ENCODE data around the gene ZNF197. TPM values are rescaled to one million over a fixed set of nuclear protein-coding genes. Genes with fewer than 3 reads are reported as not detected.
"Not testable (repeated sequence)": the region's sequence is repeated elsewhere in the genome, so short reads cannot be mapped to it uniquely, and the experiment has no call there.

ZNF197 gene
- polyA plus RNA-seq (2011; rRNA removed) (11.1 and 13.9 TPM in 2 replicates), polyA minus RNA-seq (2011; rRNA and poly(A)+ RNA removed) (19.8 and 22.5 TPM in 2 replicates)

DNA sequence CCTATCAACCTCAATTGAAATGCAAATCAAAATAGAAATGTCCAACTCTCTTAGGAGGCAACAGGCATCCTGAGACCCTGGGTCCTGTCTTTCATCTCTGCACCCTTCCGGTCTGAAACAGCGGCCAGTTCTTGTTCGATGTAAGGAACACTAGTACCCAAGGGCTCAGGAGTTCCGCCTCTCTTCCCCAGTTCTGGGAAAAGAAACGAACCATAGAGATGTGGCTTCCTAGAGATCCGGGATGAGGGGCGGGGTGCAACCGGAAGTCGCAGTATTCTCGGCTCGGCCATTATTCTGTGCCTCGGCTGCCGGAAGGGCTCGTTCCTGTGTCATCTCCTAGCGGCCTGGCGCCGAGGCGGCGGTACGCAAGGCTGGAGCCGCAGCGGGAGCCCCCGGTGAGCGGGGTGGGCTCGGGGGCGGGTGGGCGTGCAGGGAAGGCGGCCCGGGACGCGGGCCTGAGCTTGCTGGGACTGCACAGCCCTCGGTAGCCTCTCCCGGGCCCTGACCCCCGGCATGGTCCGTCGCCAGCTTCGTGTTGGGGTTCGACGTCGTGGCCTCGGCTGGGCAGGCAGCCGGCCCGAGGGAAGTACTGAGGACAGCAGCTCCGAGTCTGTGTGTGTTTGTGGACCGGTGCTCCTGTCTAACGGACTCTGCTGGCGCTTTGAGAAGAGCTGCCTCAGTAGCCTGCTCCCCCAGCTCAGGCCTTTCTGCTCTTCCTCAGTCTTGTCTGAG, at the start of gene ZNF197:
ZNF197 (plus strand) TSS at position 288 of the 732 bp plus-strand sequence. CDS start 4,119 bp downstream, outside the sequence.
- peak; percentile 72 for DNase-seq (ENCODE audit: low read depth, low spot score)
- ChIA-PET POLR2A (interaction anchor here (0.7 to 1.5 kb wide), 5 partner anchors 8 to 186 kb away, joined by 3 to 11 read pairs (median 6); partner anchors contain the start of genes ZKSCAN7, ZNF35 and ZNF660), CTCF (interaction anchor here (0.7 to 1.5 kb wide), 3 partner anchors 24 to 359 kb away, joined by 3 to 5 read pairs (median 5); partner anchors contain the start of gene ZNF35)
- no peaks in the 10 kb centered on the region for H3K9me3 ChIP-seq (ENCODE audit: control insufficient read depth, insufficient read depth, low read length)
- H3K4me3 ChIP-seq (ENCODE audit: low read depth, low read length): peak within 1 kb of the TSS; percentile 87
- H3K27ac ChIP-seq (ENCODE audit: low read depth, low read length): peak within 1 kb of the TSS; percentile 82
- no peaks in the 10 kb centered on the region for H3K27me3 ChIP-seq (ENCODE audit: control insufficient read depth, insufficient read depth, low read length)
- TF ChIP-seq, protein P1, sequence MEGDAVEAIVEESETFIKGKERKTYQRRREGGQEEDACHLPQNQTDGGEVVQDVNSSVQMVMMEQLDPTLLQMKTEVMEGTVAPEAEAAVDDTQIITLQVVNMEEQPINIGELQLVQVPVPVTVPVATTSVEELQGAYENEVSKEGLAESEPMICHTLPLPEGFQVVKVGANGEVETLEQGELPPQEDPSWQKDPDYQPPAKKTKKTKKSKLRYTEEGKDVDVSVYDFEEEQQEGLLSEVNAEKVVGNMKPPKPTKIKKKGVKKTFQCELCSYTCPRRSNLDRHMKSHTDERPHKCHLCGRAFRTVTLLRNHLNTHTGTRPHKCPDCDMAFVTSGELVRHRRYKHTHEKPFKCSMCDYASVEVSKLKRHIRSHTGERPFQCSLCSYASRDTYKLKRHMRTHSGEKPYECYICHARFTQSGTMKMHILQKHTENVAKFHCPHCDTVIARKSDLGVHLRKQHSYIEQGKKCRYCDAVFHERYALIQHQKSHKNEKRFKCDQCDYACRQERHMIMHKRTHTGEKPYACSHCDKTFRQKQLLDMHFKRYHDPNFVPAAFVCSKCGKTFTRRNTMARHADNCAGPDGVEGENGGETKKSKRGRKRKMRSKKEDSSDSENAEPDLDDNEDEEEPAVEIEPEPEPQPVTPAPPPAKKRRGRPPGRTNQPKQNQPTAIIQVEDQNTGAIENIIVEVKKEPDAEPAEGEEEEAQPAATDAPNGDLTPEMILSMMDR (IDR thresholded peaks at IDR 0.05; ENCODE audit: low read depth, low read length): 0 out of 2 replicates have a peak, but pooled peaks have one; percentile 2

DNA sequence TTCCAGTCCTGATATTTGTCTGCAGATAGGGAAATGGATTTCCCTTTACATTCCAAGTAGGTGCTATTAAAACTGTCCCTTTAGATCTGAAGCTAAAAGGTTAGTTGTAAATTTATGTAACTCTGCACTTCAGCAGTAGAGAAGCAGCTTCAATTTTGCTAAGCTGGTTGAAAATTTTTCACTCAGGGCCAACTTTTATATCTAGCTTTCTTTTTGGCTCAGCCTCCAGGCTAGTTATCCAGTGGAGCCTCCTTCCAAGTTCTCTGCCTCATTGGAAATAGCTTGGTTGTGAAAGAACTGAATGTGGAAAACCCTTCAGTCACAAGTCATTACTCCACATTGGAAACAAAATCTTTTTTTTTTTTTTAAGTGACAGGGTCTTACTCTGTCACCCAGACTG, 48.2 kb upstream of the ZNF197 start:
- TF ChIP-seq, protein P1 (IDR thresholded peaks at IDR 0.05; ENCODE audit: low read depth, low read length): no peak
- Histone ChIP-seq H3K27me3 (ENCODE audit: control insufficient read depth, insufficient read depth, low read length) (no peaks in the 10 kb centered on the region), H3K9me3 (ENCODE audit: control insufficient read depth, insufficient read depth, low read length) (peaks cover 44% of the 10 kb centered on the region), H3K27ac (ENCODE audit: low read depth, low read length) (no peak overlapping the region), H3K4me3 (ENCODE audit: low read depth, low read length) (no peak overlapping the region)
- no peak for DNase-seq (ENCODE audit: low read depth, low spot score)
- CTCF ChIA-PET: no interaction called here
- POLR2A ChIA-PET: no interaction called here

DNA sequence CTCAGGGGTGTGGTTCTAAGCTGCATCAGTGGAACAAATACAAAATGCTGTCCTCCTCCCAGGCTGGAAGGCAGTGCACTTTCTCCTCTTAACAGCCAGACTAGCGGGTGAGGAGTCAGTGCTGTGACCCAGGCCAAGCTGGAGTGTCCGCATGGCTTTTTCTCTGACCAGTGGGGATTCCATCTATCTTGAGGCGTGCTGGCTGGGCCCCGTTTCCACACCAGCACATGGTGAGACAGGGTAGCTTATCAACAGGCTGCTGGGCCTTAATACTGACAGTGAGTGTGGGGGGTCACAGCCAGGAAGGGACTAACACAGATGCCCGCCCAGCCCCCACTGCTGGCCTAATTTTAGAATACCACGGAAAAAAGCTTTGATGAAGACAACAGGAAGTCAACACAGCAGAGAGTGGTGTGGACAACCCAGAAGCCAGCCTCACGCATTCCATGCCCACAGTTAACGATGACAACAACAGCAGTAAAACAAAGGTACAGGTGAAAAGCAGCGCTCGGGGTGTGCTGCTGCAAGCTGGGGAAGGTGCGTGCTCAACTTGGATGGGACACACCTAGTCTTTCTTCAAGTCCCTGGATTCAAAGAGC, 47.4 kb upstream of the ZNF197 start:
- H3K27ac ChIP-seq (ENCODE audit: low read depth, low read length); CTCF ChIA-PET; POLR2A ChIA-PET; H3K27me3 ChIP-seq (ENCODE audit: control insufficient read depth, insufficient read depth, low read length); H3K4me3 ChIP-seq (ENCODE audit: low read depth, low read length); DNase-seq (ENCODE audit: low read depth, low spot score): not testable (repeated sequence)
- peaks cover 38% of the 10 kb centered on the region for H3K9me3 ChIP-seq (ENCODE audit: control insufficient read depth, insufficient read depth, low read length)

DNA sequence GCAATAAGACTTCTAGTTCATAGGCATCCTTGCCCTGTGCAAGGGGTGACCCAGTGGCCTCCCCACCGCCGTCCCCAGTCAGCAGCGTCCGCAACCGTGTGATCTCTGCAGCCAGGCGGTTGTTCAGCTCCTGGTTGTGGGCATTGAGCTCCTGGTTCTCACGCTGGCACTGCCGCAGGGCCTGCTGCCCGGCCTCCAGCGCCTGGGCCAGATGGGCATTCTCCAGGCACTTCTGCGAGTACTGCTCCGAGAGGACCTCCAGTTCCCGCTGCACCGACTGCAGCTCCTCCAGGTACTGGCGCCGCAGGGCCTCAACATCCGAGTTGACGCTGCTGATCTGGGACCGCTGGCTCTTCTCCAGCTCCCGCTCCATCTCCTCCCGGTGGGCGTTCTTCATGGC, 46.5 kb upstream of the ZNF197 start:
- POLR2A ChIA-PET; H3K27ac ChIP-seq (ENCODE audit: low read depth, low read length); H3K27me3 ChIP-seq (ENCODE audit: control insufficient read depth, insufficient read depth, low read length); DNase-seq (ENCODE audit: low read depth, low spot score); H3K4me3 ChIP-seq (ENCODE audit: low read depth, low read length); CTCF ChIA-PET: not testable (repeated sequence)
- H3K9me3 ChIP-seq (ENCODE audit: control insufficient read depth, insufficient read depth, low read length): peaks cover 35% of the 10 kb centered on the region

DNA sequence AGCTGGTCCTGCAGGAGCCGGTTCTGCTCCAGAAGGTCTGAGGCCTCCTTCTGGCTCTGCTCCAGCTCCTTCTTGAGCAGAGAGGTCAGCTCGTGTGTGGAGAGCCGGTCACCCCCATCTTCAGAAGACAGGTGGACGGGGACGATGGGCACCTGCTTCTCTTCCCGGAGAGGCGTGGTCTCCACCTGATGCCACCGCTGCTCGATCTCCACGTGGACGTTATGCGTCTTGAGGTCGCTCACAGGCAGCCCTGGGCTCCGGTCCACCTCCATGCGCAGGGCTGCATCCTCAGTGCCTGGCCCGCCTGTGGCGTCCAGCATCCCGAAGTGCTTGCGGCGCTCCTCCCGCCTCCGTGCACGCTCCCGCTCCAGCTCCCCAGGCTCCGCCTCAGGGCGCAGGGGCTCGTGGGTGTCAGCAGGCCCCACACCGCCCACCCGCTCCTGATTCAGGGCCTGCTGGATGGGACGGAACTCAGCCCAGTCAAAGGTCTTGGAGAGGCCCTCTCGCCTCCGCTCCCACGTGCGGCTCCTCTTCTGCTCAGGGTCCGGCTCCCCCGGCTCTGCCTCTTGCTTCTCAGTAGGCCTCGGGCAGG, 45.8 kb upstream of the ZNF197 start:
- CTCF ChIA-PET; H3K4me3 ChIP-seq (ENCODE audit: low read depth, low read length); POLR2A ChIA-PET; H3K27me3 ChIP-seq (ENCODE audit: control insufficient read depth, insufficient read depth, low read length); H3K27ac ChIP-seq (ENCODE audit: low read depth, low read length); DNase-seq (ENCODE audit: low read depth, low spot score): not testable (repeated sequence)
- peaks cover 34% of the 10 kb centered on the region for H3K9me3 ChIP-seq (ENCODE audit: control insufficient read depth, insufficient read depth, low read length)

DNA sequence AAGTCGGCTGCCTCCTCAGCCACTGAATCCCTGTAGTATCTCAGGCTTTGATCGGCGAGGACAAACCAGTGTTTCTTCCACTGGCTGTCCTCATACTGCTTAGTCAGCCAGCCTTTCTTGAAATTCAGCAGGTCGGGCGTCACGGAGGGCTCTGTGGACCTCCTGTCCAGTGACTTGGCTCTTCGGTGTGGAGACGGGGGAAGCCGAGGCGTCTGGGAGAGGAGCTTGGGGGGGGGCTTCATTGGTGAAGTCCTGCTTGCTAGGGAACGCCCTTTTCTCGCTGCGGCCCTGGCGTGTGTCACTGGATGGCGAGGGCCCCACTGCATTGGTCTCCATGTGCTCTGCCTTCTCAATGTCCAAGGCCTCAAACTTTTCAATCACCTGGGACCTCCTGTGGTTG, 45.1 kb upstream of the ZNF197 start:
- POLR2A ChIA-PET: interaction anchor here (0.6 kb wide), 1 partner anchor 9 kb away, joined by 3 read pairs; no protein-coding TSS in a partner anchor
- DNase-seq (ENCODE audit: low read depth, low spot score); CTCF ChIA-PET: not testable (repeated sequence)

DNA sequence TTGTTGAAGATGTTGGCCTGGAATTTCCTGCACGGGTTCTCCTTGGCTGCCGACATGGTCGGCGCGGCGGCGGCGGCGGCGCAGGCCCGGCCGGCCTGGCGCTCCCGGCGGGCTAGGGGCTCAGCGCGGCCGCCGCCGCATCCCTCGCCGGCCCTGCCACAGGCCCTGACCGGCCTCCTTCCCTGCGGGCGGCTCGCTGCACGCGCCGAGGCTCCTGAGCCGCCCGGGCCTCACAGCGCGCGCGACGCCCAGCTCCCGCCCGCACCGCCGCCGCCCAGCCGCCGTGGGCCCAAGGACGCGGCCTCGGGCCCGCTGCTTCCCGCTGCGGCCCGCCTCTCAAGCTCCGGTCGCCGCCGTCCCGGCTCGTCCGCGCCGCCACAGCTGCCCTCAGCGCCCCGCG, 43.9 kb upstream of the ZNF197 start:
- CTCF ChIA-PET; H3K4me3 ChIP-seq (ENCODE audit: low read depth, low read length); H3K27ac ChIP-seq (ENCODE audit: low read depth, low read length); H3K27me3 ChIP-seq (ENCODE audit: control insufficient read depth, insufficient read depth, low read length); DNase-seq (ENCODE audit: low read depth, low spot score); POLR2A ChIA-PET: not testable (repeated sequence)
- H3K9me3 ChIP-seq (ENCODE audit: control insufficient read depth, insufficient read depth, low read length): peaks cover 31% of the 10 kb centered on the region

More for the DNA sequence above, 45.1 kb upstream of the ZNF197 start:
- not testable (repeated sequence) for H3K27me3 ChIP-seq (ENCODE audit: control insufficient read depth, insufficient read depth, low read length); H3K27ac ChIP-seq (ENCODE audit: low read depth, low read length); H3K4me3 ChIP-seq (ENCODE audit: low read depth, low read length)
- H3K9me3 ChIP-seq (ENCODE audit: control insufficient read depth, insufficient read depth, low read length): peaks cover 31% of the 10 kb centered on the region
